Large intestine (tissue), 12 donors: Measurements from ENCODE around the gene LZTS3. TPM values are rescaled to one million over a fixed set of nuclear protein-coding genes. Genes with fewer than 3 reads are reported as not detected.
"Not testable (repeated sequence)": the region's sequence is repeated elsewhere in the genome, so short reads cannot be mapped to it uniquely, and the experiment has no call there.

Source experiments
- DNase-seq, 2 donors: peaks; one replicate each; pipeline versions ENCODE4 v3.0.0 to v3.0.0-alpha.2; 2013
- H3K27ac ChIP-seq: one replicate; pipeline ENCODE4 v1.5.1; 2013; ENCODE audit warnings: low read length
- H3K27me3 ChIP-seq: 2 replicates; pipeline ENCODE4 v1.6.1; 2013; ENCODE audit warnings: low read length; ENCODE audit not compliant: control insufficient read depth, insufficient read depth
- H3K36me3 ChIP-seq: 2 replicates; pipeline ENCODE4 v1.6.1; 2013; ENCODE audit warnings: low read length; ENCODE audit not compliant: control insufficient read depth, insufficient read depth
- H3K4me1 ChIP-seq: one replicate; pipeline ENCODE4 v1.6.1; 2013; ENCODE audit warnings: low read length; ENCODE audit not compliant: control insufficient read depth, insufficient read depth
- H3K4me3 ChIP-seq: one replicate; pipeline ENCODE4 v1.5.1; 2013; ENCODE audit warnings: low read length
- H3K9me3 ChIP-seq: one replicate; pipeline ENCODE4 v1.6.1; 2013; ENCODE audit warnings: mild to moderate bottlenecking, low read depth, low read length, moderate library complexity; ENCODE audit not compliant: control insufficient read depth
- WGBS: methylation state at CpG from one replicate; pipeline ENCODE4 v1.1.5; 2013; ENCODE audit warnings: low lambda C conversion rate; ENCODE audit not compliant: insufficient coverage; 5-methylcytosine and 5-hydroxymethylcytosine counted together
- long read RNA-seq, 11 donors: transcript quantifications; one replicate each; lab custom pipeline, GENCODE V29; 2026
- polyA plus RNA-seq: library from polyadenylated mRNA; unstranded; fragments of 120-200 nt; gene quantifications from one replicate; pipeline ENCODE4 v1.2.1, GENCODE V29; 2013

The LZTS3 gene
- 17.1 TPM for polyA plus RNA-seq
- long read RNA-seq, donor 1, full-length matches to known transcripts: 1 of 1 reads
- long read RNA-seq, donor 1, partial matches to known transcripts: 0 of 1 reads
- long read RNA-seq, donor 1, other reads (novel, unspliced or antisense): 0 of 1 reads
- long read RNA-seq, donor 2, full-length matches to known transcripts: 2 of 2 reads
- long read RNA-seq, donor 2, partial matches to known transcripts: 0 of 2 reads
- long read RNA-seq, donor 2, other reads (novel, unspliced or antisense): 0 of 2 reads
- long read RNA-seq, donor 3, full-length matches to known transcripts: 3 of 3 reads
- long read RNA-seq, donor 3, partial matches to known transcripts: 0 of 3 reads
- long read RNA-seq, donor 3, other reads (novel, unspliced or antisense): 0 of 3 reads
- long read RNA-seq, donor 4, full-length matches to known transcripts: 1 of 1 reads
- long read RNA-seq, donor 4, partial matches to known transcripts: 0 of 1 reads
- long read RNA-seq, donor 4, other reads (novel, unspliced or antisense): 0 of 1 reads
- long read RNA-seq, donor 5: 0 reads
- long read RNA-seq, donor 6, full-length matches to known transcripts: 1 of 1 reads
- long read RNA-seq, donor 6, partial matches to known transcripts: 0 of 1 reads
- long read RNA-seq, donor 6, other reads (novel, unspliced or antisense): 0 of 1 reads
- long read RNA-seq, donor 7, full-length matches to known transcripts: 2 of 2 reads
- long read RNA-seq, donor 7, partial matches to known transcripts: 0 of 2 reads
- long read RNA-seq, donor 7, other reads (novel, unspliced or antisense): 0 of 2 reads
- long read RNA-seq, donor 8, full-length matches to known transcripts: 5 of 5 reads
- long read RNA-seq, donor 8, partial matches to known transcripts: 0 of 5 reads
- long read RNA-seq, donor 8, other reads (novel, unspliced or antisense): 0 of 5 reads
- long read RNA-seq, donor 9, full-length matches to known transcripts: 2 of 2 reads
- long read RNA-seq, donor 9, partial matches to known transcripts: 0 of 2 reads
- long read RNA-seq, donor 9, other reads (novel, unspliced or antisense): 0 of 2 reads
- long read RNA-seq, donor 10, full-length matches to known transcripts: 3 of 3 reads
- long read RNA-seq, donor 10, partial matches to known transcripts: 0 of 3 reads
- long read RNA-seq, donor 10, other reads (novel, unspliced or antisense): 0 of 3 reads
- long read RNA-seq, donor 11: 0 reads

GRCh38 chr20:3172933-3173609 lies at the start of gene LZTS3:
Gene LZTS3 (minus strand): TSS chr20:3173549. CDS start chr20:3167163, 6,386 bp downstream.
- H3K27me3 ChIP-seq: peaks cover 5% of the 10 kb centered on the region
- peak within 1 kb of the TSS; percentile 94 for H3K4me3 ChIP-seq
- H3K36me3 ChIP-seq: no peaks in the 10 kb centered on the region
- no peaks in the 10 kb centered on the region for H3K9me3 ChIP-seq
- peak; percentile 70 to 80 for DNase-seq
- peak within 1 kb of the TSS; percentile 90 for H3K27ac ChIP-seq
- peaks cover 22% of the 10 kb centered on the region for H3K4me1 ChIP-seq
- WGBS: no CpG with 5 or more reads among the region's 62 CpGs

GRCh38 chr20:3221398-3222226 lies 48.3 kb upstream of the LZTS3 start:
- WGBS: no CpG with 5 or more reads among the region's 18 CpGs
- H3K36me3 ChIP-seq: peaks cover 32% of the 10 kb centered on the region
- no peak for DNase-seq
- H3K4me3 ChIP-seq: no peak overlapping the region
- no peak overlapping the region for H3K27ac ChIP-seq
- H3K27me3 ChIP-seq: no peaks in the 10 kb centered on the region
- H3K4me1 ChIP-seq: no peaks in the 10 kb centered on the region
- H3K9me3 ChIP-seq: no peaks in the 10 kb centered on the region

GRCh38 chr20:3218307-3218988 lies 45.1 kb upstream of the LZTS3 start:
- DNase-seq: peak in 1 of 2 donors; percentile 54
- Histone ChIP-seq H3K36me3 (peaks cover 52% of the 10 kb centered on the region), H3K9me3 (no peaks in the 10 kb centered on the region), H3K4me1 (no peaks in the 10 kb centered on the region), H3K27me3 (no peaks in the 10 kb centered on the region), H3K4me3 (no peak overlapping the region), H3K27ac (no peak overlapping the region)
- WGBS: no CpG with 5 or more reads among the region's 30 CpGs

GRCh38 chr20:3215359-3215917 lies 42.1 kb upstream of the LZTS3 start:
- WGBS: no CpG with 5 or more reads among the region's 7 CpGs
- H3K27ac ChIP-seq, H3K4me3 ChIP-seq, H3K4me1 ChIP-seq, H3K27me3 ChIP-seq, H3K9me3 ChIP-seq, DNase-seq: not testable (repeated sequence)
- peaks cover 33% of the 10 kb centered on the region for H3K36me3 ChIP-seq

GRCh38 chr20:3213226-3213625 lies 39.9 kb upstream of the LZTS3 start:
- no CpG with 5 or more reads among the region's 7 CpGs for WGBS
- Histone ChIP-seq H3K4me3 (no peak overlapping the region), H3K4me1 (peaks cover 6% of the 10 kb centered on the region), H3K27me3 (no peaks in the 10 kb centered on the region), H3K9me3 (no peaks in the 10 kb centered on the region), H3K36me3 (peaks cover 24% of the 10 kb centered on the region), H3K27ac (no peak overlapping the region)
- DNase-seq: no peak

GRCh38 chr20:3210346-3210745 lies 37.0 kb upstream of the LZTS3 start:
- Histone ChIP-seq H3K9me3 (no peaks in the 10 kb centered on the region), H3K36me3 (peaks cover 18% of the 10 kb centered on the region), H3K4me3 (peak overlapping the region; percentile 93), H3K27ac (no peak overlapping the region), H3K27me3 (no peaks in the 10 kb centered on the region), H3K4me1 (peaks cover 9% of the 10 kb centered on the region)
- no CpG with 5 or more reads among the region's 2 CpGs for WGBS
- DNase-seq: no peak

GRCh38 chr20:3209946-3210317 lies 36.6 kb upstream of the LZTS3 start:
- H3K27ac ChIP-seq: no peak overlapping the region
- WGBS: no CpG with 5 or more reads among the region's 10 CpGs
- H3K9me3 ChIP-seq: no peaks in the 10 kb centered on the region
- H3K36me3 ChIP-seq: peaks cover 14% of the 10 kb centered on the region
- no peaks in the 10 kb centered on the region for H3K27me3 ChIP-seq
- peak overlapping the region; percentile 93 for H3K4me3 ChIP-seq
- H3K4me1 ChIP-seq: peaks cover 9% of the 10 kb centered on the region
- peak in 1 of 2 donors; percentile 20 for DNase-seq

- peaks cover 9% of the 10 kb centered on the region for H3K4me1 ChIP-seq
- peak in 1 of 2 donors; percentile 70 for DNase-seq
- no peaks in the 10 kb centered on the region for H3K9me3 ChIP-seq
- peaks cover 11% of the 10 kb centered on the region for H3K36me3 ChIP-seq
- peak within 1 kb of the TSS; percentile 93 for H3K4me3 ChIP-seq
- H3K27ac ChIP-seq: peak within 1 kb of the TSS; percentile 84
- WGBS: no CpG with 5 or more reads among the region's 48 CpGs
- H3K27me3 ChIP-seq: no peaks in the 10 kb centered on the region
Observed at GRCh38 chr20:3209257-3209945, 36.1 kb upstream of the LZTS3 start, which contains the start of gene ITPA. Gene ITPA (plus strand): TSS chr20:3209498. CDS start chr20:3209552, 54 bp downstream.
